CD4-positive, alpha-beta T cell treated with Interferon alpha-2 for 1 hour (primary cell): ENCODE measurements around the gene CCDC9B.

Experiments
- DNase-seq, 2 donors: peaks; one replicate each; pipeline ENCODE4 v3.0.0-alpha.2; 2020 to 2022

Gene CCDC9B

GRCh38 chr15:40344631-40345120 is 3.9 kb upstream of the CCDC9B start:
- peak; percentile 71 to 80 for DNase-seq

GRCh38 chr15:40344217-40344616 is 3.5 kb upstream of the CCDC9B start:
- DNase-seq = no peak

GRCh38 chr15:40343512-40343911 is 2.8 kb upstream of the CCDC9B start:
- DNase-seq = no peak

- no peak for DNase-seq
Observed at GRCh38 chr15:40342416-40343320, 1.9 kb upstream of the CCDC9B start.

- no peak for DNase-seq
Observed at GRCh38 chr15:40340038-40340739, 550 bp downstream of the CCDC9B start.

GRCh38 chr15:40339621-40339945 is 1.2 kb downstream of the CCDC9B start:
- no peak for DNase-seq

- DNase-seq = no peak
Observed at GRCh38 chr15:40338921-40339620, 1.7 kb downstream of the CCDC9B start.

- peak; percentile 79 to 80 for DNase-seq
Observed at GRCh38 chr15:40338041-40338657, 2.6 kb downstream of the CCDC9B start.

GRCh38 chr15:40337597-40337996 is 3.1 kb downstream of the CCDC9B start:
- no peak for DNase-seq

- peak; percentile 19 to 38 for DNase-seq
Observed at GRCh38 chr15:40336744-40337122, 4.0 kb downstream of the CCDC9B start.

- DNase-seq = no peak
Observed at GRCh38 chr15:40335938-40336743, 4.6 kb downstream of the CCDC9B start.

- no peak for DNase-seq
Observed at GRCh38 chr15:40334941-40335795, 5.6 kb downstream of the CCDC9B start.

- DNase-seq = no peak
Observed at GRCh38 chr15:40334541-40334940, 6.2 kb downstream of the CCDC9B start.

GRCh38 chr15:40333922-40334492 is 6.7 kb downstream of the CCDC9B start:
- peak; percentile 31 to 77 for DNase-seq

GRCh38 chr15:40332113-40332781 is 8.5 kb downstream of the CCDC9B start:
- no peak for DNase-seq

GRCh38 chr15:40331637-40332036 is 9.1 kb downstream of the CCDC9B start:
- no peak for DNase-seq

- DNase-seq = no peak
Observed at GRCh38 chr15:40331026-40331425, 9.7 kb downstream of the CCDC9B start.

GRCh38 chr15:40330368-40330836 is 10.3 kb downstream of the CCDC9B start:
- DNase-seq = no peak

GRCh38 chr15:40329804-40330203 is 10.9 kb downstream of the CCDC9B start:
- DNase-seq = no peak

GRCh38 chr15:40328751-40329150 is 12.0 kb downstream of the CCDC9B start:
- DNase-seq = no peak
